HCT116 (cell line): ENCODE measurements around the gene TLCD3B. TPM values are rescaled to one million over a fixed set of nuclear protein-coding genes. Genes with fewer than 3 reads are reported as not detected.

ENCODE experiments used
- ATAC-seq: fragments of 200-7000 bp; cut with Tn5 transposase; 2 replicates; pipeline ENCODE4 v1.9.1; 2020; ENCODE audit warnings: mild to moderate bottlenecking, moderate library complexity
- BruUV-seq: library from RNA; stranded (reverse); fragments of 400-500 nt; replicated peaks from 2 replicates; lab custom pipeline; 2021; lab: Mats Ljungman, UMichigan
- CTCF ChIA-PET: fragments of 300-600 bp; sonication (Branson Sonifier 250); formaldehyde crosslinking; loops from one replicate; lab custom pipeline; 2021; ENCODE audit warnings: antibody characterized with exemption; lab: Charles Lee
- POLR2A ChIA-PET: fragments of 300-600, 350-600 bp; sonication (Branson Sonifier 250); formaldehyde crosslinking; loops from one replicate; lab custom pipeline; 2021; ENCODE audit warnings: antibody characterized with exemption; lab: Charles Lee
- RAD21 ChIA-PET, 2 experiments: fragments of 300-600 bp; sonication (Branson Sonifier 250); formaldehyde crosslinking; loops; one replicate each; lab custom pipeline; 2023; ENCODE audit warnings: low total read pairs in 2 of 2; ENCODE audit not compliant: uncharacterized antibody in 2 of 2, unreplicated experiment in 2 of 2, low non-redundant PET in 1 of 2; lab: Charles Lee
- DNase-seq: peaks from one replicate; pipeline ENCODE4 v3.0.0-alpha.2; 2010; ENCODE audit warnings: low read depth, low spot score
- H2AFZ ChIP-seq: fragments of 200-600 bp; shearing (Covaris generic), sonication (generic); 2 replicates; pipeline ENCODE4 v1.6.1; 2017; ENCODE audit warnings: low read depth, mixed run types, mixed read lengths, antibody characterized with exemption, low read length; ENCODE audit not compliant: poor library complexity, severe bottlenecking
- H3K27ac ChIP-seq: 2 replicates; pipeline ENCODE4 v1.5.1; 2012; ENCODE audit warnings: low read depth, low read length
- H3K27me3 ChIP-seq: fragments of 200-600 bp; sonication (generic); 2 replicates; pipeline ENCODE4 v1.6.1; 2016; ENCODE audit warnings: mixed run types, low read length, mixed read lengths; ENCODE audit not compliant: insufficient read depth
- H3K36me3 ChIP-seq, 2 experiments: fragments of 200-500 bp in 1 of 2; fragments of 200-600 bp in 1 of 2; sonication (Bioruptor generic) in 1 of 2; sonication (generic) in 1 of 2; 2 replicates each; pipeline versions ENCODE4 v1.5.1 to v1.6.1; 2014 to 2016; ENCODE audit warnings: low read length in 2 of 2, inconsistent platforms in 1 of 2, mixed read lengths in 1 of 2, mixed run types in 1 of 2; ENCODE audit not compliant: insufficient read depth in 2 of 2, control insufficient read depth in 1 of 2
- H3K4me1 ChIP-seq, 2 experiments: fragments of 200-600 bp in 1 of 2; sonication (generic) in 1 of 2; 2 replicates each; pipeline versions ENCODE4 v1.5.1 to v1.6.1; 2012 to 2017; ENCODE audit warnings: low read length in 2 of 2, inconsistent platforms in 1 of 2, mild to moderate bottlenecking in 1 of 2, mixed read lengths in 1 of 2, mixed run types in 1 of 2, moderate library complexity in 1 of 2; ENCODE audit not compliant: insufficient read depth in 2 of 2, control insufficient read depth in 1 of 2
- H3K4me2 ChIP-seq: fragments of 200-600 bp; sonication (generic); 2 replicates; pipeline ENCODE4 v1.6.1; 2017; ENCODE audit warnings: mixed run types, low read length, mixed read lengths
- H3K4me3 ChIP-seq, 2 experiments: fragments of 200-600 bp in 1 of 2; sonication (generic) in 1 of 2; replicated peaks in 1 of 2; 2 replicates each; pipeline ENCODE4 v1.5.1; 2011 to 2016; ENCODE audit warnings: low read length in 2 of 2, control low read depth in 1 of 2, low read depth in 1 of 2, mild to moderate bottlenecking in 1 of 2, mixed read lengths in 1 of 2, mixed run types in 1 of 2
- H3K79me2 ChIP-seq: fragments of 200-600 bp; sonication (generic); 2 replicates; pipeline ENCODE4 v1.6.1; 2017; ENCODE audit warnings: mild to moderate bottlenecking, mixed run types, low read length, moderate library complexity, mixed read lengths; ENCODE audit not compliant: insufficient read depth
- H3K9ac ChIP-seq: fragments of 200-600 bp; sonication (generic); 2 replicates; pipeline ENCODE4 v1.6.1; 2016; ENCODE audit warnings: low read length, mixed read lengths
- H3K9me2 ChIP-seq: fragments of 200-600 bp; sonication (generic), shearing (Covaris generic); 2 replicates; pipeline ENCODE4 v1.6.1; 2017; ENCODE audit warnings: mixed run types, mild to moderate bottlenecking, moderate library complexity; ENCODE audit not compliant: insufficient read depth
- H3K9me3 ChIP-seq, 2 experiments: fragments of 200-500 bp in 1 of 2; fragments of 200-600 bp in 1 of 2; sonication (Bioruptor generic) in 1 of 2; sonication (generic) in 1 of 2; 2 replicates each; pipeline ENCODE4 v1.6.1; 2014 to 2017; ENCODE audit warnings: low read length in 2 of 2, mixed read lengths in 2 of 2, inconsistent platforms in 1 of 2, low read depth in 1 of 2, mild to moderate bottlenecking in 1 of 2, mixed run types in 1 of 2, moderate library complexity in 1 of 2; ENCODE audit not compliant: control insufficient read depth in 1 of 2, insufficient read depth in 1 of 2
- H4K20me1 ChIP-seq: fragments of 200-600 bp; sonication (generic), shearing (Covaris generic); 2 replicates; pipeline ENCODE4 v1.6.1; 2017; ENCODE audit warnings: mixed run types, mild to moderate bottlenecking, moderate library complexity; ENCODE audit not compliant: insufficient read depth
- ATF3 ChIP-seq: IDR thresholded peaks from 2 replicates; pipeline ENCODE4 v1.6.1; 2012
- CBX3 ChIP-seq: IDR thresholded peaks from 2 replicates; pipeline ENCODE4 v1.6.1; 2012; ENCODE audit warnings: low read depth
- CTCF ChIP-seq, 3 experiments: fragments of 200-600 bp in 1 of 3; sonication (generic) in 1 of 3; IDR thresholded peaks in 2 of 3; conservative IDR thresholded peaks in 1 of 3; 2 replicates each; pipeline ENCODE4 v1.5.1; 2012 to 2017; ENCODE audit warnings: low read depth in 2 of 3, low read length in 2 of 3, antibody characterized with exemption in 1 of 3, borderline replicate concordance in 1 of 3, control low read depth in 1 of 3, mild to moderate bottlenecking in 1 of 3, mixed read lengths in 1 of 3, mixed run types in 1 of 3, moderate library complexity in 1 of 3; ENCODE audit not compliant: insufficient read depth in 1 of 3
- EGR1 ChIP-seq: IDR thresholded peaks from 2 replicates; pipeline ENCODE4 v1.6.1; 2012; ENCODE audit warnings: low read depth
- EZH2 ChIP-seq: fragments of 200-600 bp; sonication (generic); IDR thresholded peaks from 2 replicates; pipeline ENCODE4 v1.6.1; 2017; ENCODE audit warnings: antibody characterized with exemption, mixed run types
- EZH2phosphoT487 ChIP-seq: fragments of 200-600 bp; IDR thresholded peaks from 2 replicates; pipeline ENCODE4 v1.6.1; 2018; ENCODE audit warnings: antibody characterized with exemption, borderline replicate concordance
- JUND ChIP-seq: IDR thresholded peaks from 2 replicates; pipeline ENCODE4 v1.6.1; 2012
- MAX ChIP-seq: IDR thresholded peaks from 2 replicates; pipeline ENCODE4 v1.6.1; 2012
- POLR2AphosphoS5 ChIP-seq: IDR thresholded peaks from 2 replicates; pipeline ENCODE4 v1.6.1; 2011; ENCODE audit warnings: mild to moderate bottlenecking, low read depth, low read length, moderate library complexity
- REST ChIP-seq: IDR thresholded peaks from 2 replicates; pipeline ENCODE4 v1.6.1; 2012; ENCODE audit warnings: low read depth
- SIN3A ChIP-seq: IDR thresholded peaks from 2 replicates; pipeline ENCODE4 v1.6.1; 2012; ENCODE audit warnings: low read depth
- SRF ChIP-seq: IDR thresholded peaks from 2 replicates; pipeline ENCODE4 v1.6.1; 2012; ENCODE audit warnings: low read depth
- TCF7L2 ChIP-seq: IDR thresholded peaks from 2 replicates; pipeline ENCODE4 v1.7.0; 2011; ENCODE audit warnings: borderline replicate concordance, inconsistent platforms; ENCODE audit not compliant: insufficient read depth, insufficient read length; ENCODE audit errors: extremely low read depth
- ZFX ChIP-seq: fragments of 450-650 bp; IDR thresholded peaks from 2 replicates; pipeline ENCODE4 v1.6.1; 2017
- intact Hi-C: fragments of 100-400 bp; cut with micrococcal nuclease; formaldehyde crosslinking; loops from 2 replicates; pipeline ENCODE4 v1.10.0; 2022
- total RNA-seq: library from RNA; stranded (reverse); gene quantifications from one replicate; pipeline ENCODE4 v1.2.1, GENCODE V29; 2021; ENCODE audit not compliant: unreplicated experiment

The TLCD3B gene
- total RNA-seq, 1 experiment from 2014 or later, result 1.0 TPM

- Histone ChIP-seq H3K79me2 (no peaks in the 10 kb centered on the region), H3K9me3 (no peaks in the 10 kb centered on the region), H3K27ac (no peak overlapping the region), H3K9ac (no peak overlapping the region), H2AFZ (no peak overlapping the region), H3K4me2 (no peak overlapping the region), H3K9me2 (no peaks in the 10 kb centered on the region), H3K27me3 (no peaks in the 10 kb centered on the region), H3K4me1 (peaks cover 9 to 22% of the 10 kb centered on the region in 2 experiments), H4K20me1 (no peaks in the 10 kb centered on the region), H3K4me3 (no peak overlapping the region), H3K36me3 (peaks cover 30 to 31% of the 10 kb centered on the region in 2 experiments)
- CTCF ChIA-PET, result no interaction called here
- intact Hi-C loops, result no loop called here
- DNase-seq (no peak), ATAC-seq (no peak)
- BruUV-seq, result no TSS peak
- RAD21 ChIA-PET, result no interaction called here
- TF ChIP-seq EGR1, result no peak
- TF ChIP-seq SRF, result no peak
- no peak for TF ChIP-seq CBX3
- TF ChIP-seq ATF3, result no peak
- TF ChIP-seq EZH2, result no peak
- TF ChIP-seq EZH2phosphoT487, result no peak
- TF ChIP-seq REST, result no peak
- no peak for TF ChIP-seq CTCF (IDR thresholded peaks at IDR 0.05 in 2 of 3, conservative IDR thresholded peaks at IDR 0.05 in 1 of 3; ENCODE audit: borderline replicate concordance in 1 of 3, insufficient read depth in 1 of 3, low read depth in 2 of 3, low read length in 2 of 3)
- TF ChIP-seq POLR2AphosphoS5, result no peak
- TF ChIP-seq ZFX, result no peak
- TF ChIP-seq JUND, result no peak
- TF ChIP-seq MAX, result no peak
- no peak for TF ChIP-seq TCF7L2
- TF ChIP-seq SIN3A, result no peak
- POLR2A ChIA-PET, result no interaction called here
These were observed 40.0 kb downstream of the TLCD3B start for GRCh38 chr16:29990883-29991570.
